DOHH2 (cell line): ENCODE data around the gene CLN5.

ENCODE experiments used
- H3F3A ChIP-seq: fragments of 200-600 bp; sonication (generic), shearing (Covaris generic); 2 replicates; pipeline ENCODE4 v1.6.0; 2016; ENCODE audit warnings: antibody characterized with exemption, mild to moderate bottlenecking; ENCODE audit not compliant: control insufficient read depth, insufficient read depth
- H3K27ac ChIP-seq: fragments of 200-600 bp; sonication (generic); 2 replicates; pipeline ENCODE4 v1.5.1; 2014; ENCODE audit warnings: low read depth, mild to moderate bottlenecking, low read length, moderate library complexity
- H3K27me3 ChIP-seq: fragments of 200-600 bp; sonication (generic); 2 replicates; pipeline ENCODE4 v1.6.1; 2014; ENCODE audit warnings: mild to moderate bottlenecking, low read length, mixed read lengths; ENCODE audit not compliant: control insufficient read depth
- H3K36me3 ChIP-seq: fragments of 200-600 bp; sonication (generic); 2 replicates; pipeline ENCODE4 v1.6.1; 2014; ENCODE audit warnings: mild to moderate bottlenecking, low read length, moderate library complexity, mixed read lengths; ENCODE audit not compliant: control insufficient read depth
- H3K4me1 ChIP-seq: fragments of 200-600 bp; sonication (generic); 2 replicates; pipeline ENCODE4 v1.6.1; 2014; ENCODE audit warnings: mild to moderate bottlenecking, low read length, mixed read lengths; ENCODE audit not compliant: control insufficient read depth
- H3K4me2 ChIP-seq: fragments of 200-600 bp; sonication (generic); 2 replicates; pipeline ENCODE4 v1.6.0; 2014; ENCODE audit warnings: mild to moderate bottlenecking, low read length, moderate library complexity
- H3K4me3 ChIP-seq: fragments of 200-600 bp; sonication (generic); 2 replicates; pipeline ENCODE4 v1.5.1; 2014; ENCODE audit warnings: mild to moderate bottlenecking, low read length, mixed read lengths
- H3K79me2 ChIP-seq: fragments of 200-600 bp; sonication (generic); 2 replicates; pipeline ENCODE4 v1.6.1; 2014; ENCODE audit warnings: mild to moderate bottlenecking, low read length, mixed read lengths; ENCODE audit not compliant: control insufficient read depth
- H3K9me2 ChIP-seq: fragments of 200-600 bp; sonication (generic); replicated peaks from 2 replicates; pipeline ENCODE4 v1.6.1; 2014; ENCODE audit warnings: mild to moderate bottlenecking, low read length, mixed read lengths; ENCODE audit not compliant: control insufficient read depth
- H3K9me3 ChIP-seq: fragments of 200-600 bp; sonication (generic); 2 replicates; pipeline ENCODE4 v1.6.1; 2014; ENCODE audit warnings: antibody characterized with exemption, low read length, mixed read lengths; ENCODE audit not compliant: control insufficient read depth, insufficient read depth
- H4K20me1 ChIP-seq: fragments of 200-600 bp; sonication (generic); 2 replicates; pipeline ENCODE4 v1.6.0; 2014; ENCODE audit warnings: low read depth, mild to moderate bottlenecking, antibody characterized with exemption, low read length, moderate library complexity; ENCODE audit not compliant: control insufficient read depth, insufficient read depth
- EZH2phosphoT487 ChIP-seq: fragments of 200-600 bp; sonication (generic); IDR thresholded peaks from 2 replicates; pipeline ENCODE4 v1.6.1; 2017; ENCODE audit warnings: borderline replicate concordance, mild to moderate bottlenecking, antibody characterized with exemption, low read length, moderate library complexity, mixed read lengths
- TF ChIP-seq, protein P1 (sequence below): fragments of 200-600 bp; sonication (generic); IDR thresholded peaks from one replicate; pipeline ENCODE4 v1.5.1; 2014; ENCODE audit warnings: antibody characterized with exemption, mild to moderate bottlenecking, low read depth, low read length; ENCODE audit not compliant: poor library complexity, severe bottlenecking

CLN5 gene

DNA sequence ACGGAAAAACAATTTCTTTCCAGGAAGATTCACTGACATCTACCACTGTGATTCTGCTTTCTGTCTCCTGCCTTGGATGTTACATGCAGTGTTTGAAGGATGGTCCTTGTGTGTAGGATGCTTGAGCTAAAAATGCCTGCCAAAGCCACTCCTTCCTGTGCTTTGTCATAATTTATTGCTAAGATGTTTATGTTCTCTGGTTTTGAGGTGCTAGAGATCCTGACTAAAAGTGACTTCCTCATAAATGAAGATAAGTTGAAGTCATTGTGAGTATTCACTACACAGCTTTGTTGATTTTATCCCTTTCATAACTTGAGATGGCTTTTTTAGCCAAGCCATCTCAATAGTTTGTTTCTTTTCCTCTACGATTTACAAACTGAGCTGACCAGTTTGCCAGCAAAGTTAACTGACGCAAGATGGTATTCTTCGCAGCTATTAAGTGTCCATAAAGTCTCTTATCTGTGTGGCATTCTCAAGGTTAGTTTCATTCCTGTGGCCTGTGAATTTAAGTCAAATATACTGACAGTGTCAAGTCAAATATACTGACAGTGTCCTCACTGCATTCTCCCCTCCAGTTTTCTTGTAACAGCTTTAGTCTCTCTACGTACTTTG is 50.8 kb downstream of the CLN5 start:
- no peaks in the 10 kb centered on the region for H3K4me1 ChIP-seq
- no peaks in the 10 kb centered on the region for H4K20me1 ChIP-seq
- H3F3A ChIP-seq, result peaks cover 4% of the 10 kb centered on the region; the same call in 1 of the 2 replicates
- no peak overlapping the region for H3K27ac ChIP-seq
- no peaks in the 10 kb centered on the region for H3K79me2 ChIP-seq
- no peak overlapping the region for H3K4me2 ChIP-seq
- TF ChIP-seq, protein P1, sequence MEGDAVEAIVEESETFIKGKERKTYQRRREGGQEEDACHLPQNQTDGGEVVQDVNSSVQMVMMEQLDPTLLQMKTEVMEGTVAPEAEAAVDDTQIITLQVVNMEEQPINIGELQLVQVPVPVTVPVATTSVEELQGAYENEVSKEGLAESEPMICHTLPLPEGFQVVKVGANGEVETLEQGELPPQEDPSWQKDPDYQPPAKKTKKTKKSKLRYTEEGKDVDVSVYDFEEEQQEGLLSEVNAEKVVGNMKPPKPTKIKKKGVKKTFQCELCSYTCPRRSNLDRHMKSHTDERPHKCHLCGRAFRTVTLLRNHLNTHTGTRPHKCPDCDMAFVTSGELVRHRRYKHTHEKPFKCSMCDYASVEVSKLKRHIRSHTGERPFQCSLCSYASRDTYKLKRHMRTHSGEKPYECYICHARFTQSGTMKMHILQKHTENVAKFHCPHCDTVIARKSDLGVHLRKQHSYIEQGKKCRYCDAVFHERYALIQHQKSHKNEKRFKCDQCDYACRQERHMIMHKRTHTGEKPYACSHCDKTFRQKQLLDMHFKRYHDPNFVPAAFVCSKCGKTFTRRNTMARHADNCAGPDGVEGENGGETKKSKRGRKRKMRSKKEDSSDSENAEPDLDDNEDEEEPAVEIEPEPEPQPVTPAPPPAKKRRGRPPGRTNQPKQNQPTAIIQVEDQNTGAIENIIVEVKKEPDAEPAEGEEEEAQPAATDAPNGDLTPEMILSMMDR, result no peak
- TF ChIP-seq EZH2phosphoT487, result no peak
- H3K36me3 ChIP-seq, result peaks cover 23% of the 10 kb centered on the region
- no peaks in the 10 kb centered on the region for H3K27me3 ChIP-seq
- H3K4me3 ChIP-seq, result no peak overlapping the region
- no peaks in the 10 kb centered on the region for H3K9me2 ChIP-seq
- no peaks in the 10 kb centered on the region for H3K9me3 ChIP-seq

DNA sequence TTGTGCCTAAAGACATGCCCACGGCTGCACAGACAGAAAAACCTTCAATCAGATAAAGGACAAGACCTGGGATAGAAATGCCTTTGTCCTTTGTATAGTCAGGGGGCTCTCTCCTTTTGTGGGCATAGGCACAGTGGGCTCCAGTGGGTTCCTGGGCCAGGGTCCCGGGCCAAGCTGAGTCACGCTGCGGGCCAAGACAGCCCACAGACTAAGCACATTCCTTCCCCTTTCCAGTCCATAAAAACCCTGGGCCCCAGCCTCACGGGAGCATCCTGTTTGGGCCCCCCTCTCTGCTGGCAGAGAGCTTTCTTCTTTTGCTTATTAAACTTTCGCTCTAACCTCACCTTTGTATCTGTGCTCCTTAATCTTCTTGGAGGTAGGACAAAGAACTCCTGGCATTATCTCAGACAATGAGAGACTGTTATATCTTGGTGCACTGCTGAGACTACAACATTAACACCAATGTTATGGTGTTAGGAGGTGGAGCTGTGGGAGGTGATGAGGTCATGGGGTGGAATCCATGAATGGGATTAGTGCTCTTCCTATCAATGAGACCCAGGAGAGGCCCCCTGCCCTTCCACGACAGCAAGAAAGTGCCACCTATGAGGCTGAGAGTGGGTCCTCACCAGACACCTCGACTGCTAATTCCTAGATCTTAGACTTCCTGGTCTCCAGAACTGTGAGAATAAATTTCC is 55.9 kb downstream of the CLN5 start:
- H3K36me3 ChIP-seq, result peaks cover 66% of the 10 kb centered on the region
- no peaks in the 10 kb centered on the region for H3K27me3 ChIP-seq
- no peak for TF ChIP-seq EZH2phosphoT487
- TF ChIP-seq, protein P1, result no peak
- H4K20me1 ChIP-seq, result no peaks in the 10 kb centered on the region
- H3K9me2 ChIP-seq, result no peaks in the 10 kb centered on the region
- no peaks in the 10 kb centered on the region for H3K4me1 ChIP-seq
- H3K4me2 ChIP-seq, result no peak overlapping the region
- no peak overlapping the region for H3K27ac ChIP-seq
- peaks cover 6% of the 10 kb centered on the region; the same call in 1 of the 2 replicates for H3F3A ChIP-seq
- H3K79me2 ChIP-seq, result no peaks in the 10 kb centered on the region
- no peaks in the 10 kb centered on the region for H3K9me3 ChIP-seq
- H3K4me3 ChIP-seq, result no peak overlapping the region

DNA sequence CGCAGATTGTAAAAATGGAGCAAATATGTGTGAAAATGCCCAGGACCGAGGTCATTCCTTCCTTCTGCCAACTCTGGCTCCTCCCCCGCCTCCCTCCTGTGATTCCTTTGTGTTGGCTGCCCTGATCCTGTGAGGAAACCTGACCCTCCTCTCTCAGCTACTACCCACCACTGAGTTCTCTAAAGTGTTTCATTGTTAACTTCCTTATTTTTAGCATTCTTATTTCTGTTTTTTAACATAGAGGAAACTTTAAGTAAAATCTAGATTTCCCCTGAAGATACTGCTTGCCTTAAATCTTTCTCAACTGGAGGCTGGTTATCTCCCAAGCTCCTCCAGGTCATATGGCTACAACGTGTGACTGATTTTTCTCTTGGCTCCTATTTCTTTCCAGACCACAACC is 56.8 kb downstream of the CLN5 start:
- no peak overlapping the region for H3K4me2 ChIP-seq
- no peak overlapping the region for H3K27ac ChIP-seq
- H3K4me1 ChIP-seq, result no peaks in the 10 kb centered on the region
- H3K9me2 ChIP-seq, result no peaks in the 10 kb centered on the region
- H3K79me2 ChIP-seq, result no peaks in the 10 kb centered on the region
- TF ChIP-seq EZH2phosphoT487, result no peak
- TF ChIP-seq, protein P1, result no peak
- H3K9me3 ChIP-seq, result no peaks in the 10 kb centered on the region
- no peaks in the 10 kb centered on the region for H4K20me1 ChIP-seq
- 0 out of 2 replicates have a peak, but pooled peaks cover 2% of the 10 kb centered on the region for H3F3A ChIP-seq
- peaks cover 71% of the 10 kb centered on the region for H3K36me3 ChIP-seq
- H3K27me3 ChIP-seq, result no peaks in the 10 kb centered on the region
- H3K4me3 ChIP-seq, result no peak overlapping the region
